Activated naive CD8-positive, alpha-beta T cell treated with anti-CD3 and anti-CD28 coated beads, Interleukin-2, amount 10 ng/mL, durations not matched to agents 7 days and 5 days (primary cell): ENCODE results near the gene CORO1C. TPM values are rescaled to one million over a fixed set of nuclear protein-coding genes. Genes with fewer than 3 reads are reported as not detected.
"Not testable (repeated sequence)": the region's sequence is repeated elsewhere in the genome, so short reads cannot be mapped to it uniquely, and the experiment has no call there.

Source experiments
- ATAC-seq: fragments of 150-1000 bp; cut with Tn5 transposase; one replicate; pipeline ENCODE4 v1.10.0; 2021; ENCODE audit warnings: low read depth, moderate library complexity
- POLR2A ChIA-PET: fragments of 350-600 bp; sonication (Branson Sonifier 250); formaldehyde crosslinking; loops from one replicate; lab custom pipeline; 2021; ENCODE audit warnings: antibody characterized with exemption; lab: Charles Lee
- DNase-seq: peaks from one replicate; pipeline ENCODE4 v3.0.0; 2021
- H3K27ac Mint-ChIP-seq: one replicate; pipeline ENCODE4 v1.8.0; 2022; ENCODE audit warnings: mild to moderate bottlenecking, mixed read lengths
- H3K27me3 Mint-ChIP-seq: one replicate; pipeline ENCODE4 v1.8.0; 2022; ENCODE audit warnings: mild to moderate bottlenecking, moderate library complexity, mixed read lengths
- H3K36me3 Mint-ChIP-seq: one replicate; pipeline ENCODE4 v1.8.0; 2021; ENCODE audit warnings: mild to moderate bottlenecking, mixed read lengths
- H3K4me1 Mint-ChIP-seq: one replicate; pipeline ENCODE4 v1.8.0; 2021; ENCODE audit warnings: mixed read lengths
- H3K4me3 Mint-ChIP-seq: one replicate; pipeline ENCODE4 v1.8.0; 2022; ENCODE audit warnings: mild to moderate bottlenecking, moderate library complexity, mixed read lengths
- H3K9me3 Mint-ChIP-seq: one replicate; pipeline ENCODE4 v1.8.0; 2021; ENCODE audit warnings: mixed read lengths
- total RNA-seq, 2 experiments: library from RNA; stranded (reverse); gene quantifications; one replicate each; pipeline ENCODE4 v1.2.3, GENCODE V29; 2021

CORO1C gene
- total RNA-seq, 2 experiments from 2014 or later = 47.4 to 53.7 TPM

- DNase-seq (no peak), ATAC-seq (no peak)
- Mint-ChIP-seq H3K27me3 (peaks cover 5% of the 10 kb centered on the region), H3K36me3 (no peaks in the 10 kb centered on the region), H3K4me3 (no peak overlapping the region), H3K9me3 (no peaks in the 10 kb centered on the region), H3K4me1 (peaks cover 2% of the 10 kb centered on the region), H3K27ac (no peak overlapping the region)
- POLR2A ChIA-PET = no interaction called here
These were observed 35.0 kb upstream of the CORO1C start for GRCh38 chr12:108766294-108766693.

DNA sequence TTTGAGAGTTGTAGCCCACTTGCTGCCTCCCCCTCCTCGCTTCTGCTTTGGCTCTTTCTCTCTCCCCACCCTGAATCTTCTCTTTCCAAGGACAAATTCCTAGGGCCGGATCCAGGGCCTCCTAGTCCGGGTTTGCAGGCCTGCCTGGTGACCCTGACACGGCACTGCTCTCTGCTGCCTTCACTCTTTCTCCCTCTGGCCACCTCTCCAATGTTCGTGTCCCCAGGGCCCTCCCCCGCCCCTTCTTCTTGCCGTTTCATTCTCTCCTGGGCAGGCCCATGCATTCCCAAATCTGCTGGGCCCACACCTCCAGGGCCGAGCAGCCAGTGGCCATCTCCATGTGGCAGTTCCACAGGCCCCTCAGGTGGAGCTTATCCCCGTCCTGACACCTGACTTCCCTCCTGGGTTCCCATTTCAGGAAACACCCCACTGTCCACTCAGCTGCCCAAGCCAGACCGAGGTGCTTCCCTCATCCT, 34.0 kb upstream of the CORO1C start:
- ATAC-seq (no peak), DNase-seq (no peak)
- Mint-ChIP-seq H3K9me3 (no peaks in the 10 kb centered on the region), H3K4me3 (no peak overlapping the region), H3K27me3 (peaks cover 5% of the 10 kb centered on the region), H3K36me3 (no peaks in the 10 kb centered on the region), H3K27ac (no peak overlapping the region), H3K4me1 (peaks cover 2% of the 10 kb centered on the region)
- POLR2A ChIA-PET = no interaction called here

- POLR2A ChIA-PET = interaction anchor here (0.5 kb wide), 1 partner anchor 61 kb away, joined by 3 read pairs; no protein-coding TSS in a partner anchor
- H3K27ac Mint-ChIP-seq = no peak overlapping the region
These were observed 33.4 kb upstream of the CORO1C start for GRCh38 chr12:108764540-108765288.

DNA sequence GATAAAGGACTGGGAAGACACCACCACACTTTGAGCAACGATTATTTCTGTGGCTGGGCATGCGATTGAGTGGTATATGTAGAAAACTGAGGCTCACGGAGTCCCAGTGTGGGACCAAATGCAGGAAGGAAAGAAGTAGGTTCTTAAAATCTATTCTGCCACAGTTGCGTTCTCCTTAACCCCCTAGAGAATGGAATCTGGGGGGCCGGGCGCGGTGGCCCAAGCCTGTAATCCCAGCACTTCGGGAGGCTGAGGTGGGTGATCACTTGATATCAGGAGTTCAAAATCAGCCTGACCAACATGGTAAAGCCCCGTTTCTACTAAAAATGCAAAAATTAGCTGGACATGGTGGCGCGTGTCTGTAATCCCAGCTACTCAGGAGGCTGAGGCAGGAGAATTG, 29.9 kb upstream of the CORO1C start:
- Mint-ChIP-seq H3K27me3 (no peaks in the 10 kb centered on the region), H3K4me1 (no peaks in the 10 kb centered on the region), H3K9me3 (no peaks in the 10 kb centered on the region), H3K27ac (no peak overlapping the region), H3K36me3 (no peaks in the 10 kb centered on the region), H3K4me3 (no peak overlapping the region)
- no peak for DNase-seq
- no peak for ATAC-seq
- POLR2A ChIA-PET = no interaction called here

More at GRCh38 chr12:108764540-108765288, 33.4 kb upstream of the CORO1C start:
- Mint-ChIP-seq H3K4me1 (peaks cover 2% of the 10 kb centered on the region), H3K36me3 (no peaks in the 10 kb centered on the region), H3K9me3 (no peaks in the 10 kb centered on the region), H3K27me3 (peaks cover 5% of the 10 kb centered on the region), H3K4me3 (no peak overlapping the region)
- DNase-seq (no peak), ATAC-seq (no peak)

DNA sequence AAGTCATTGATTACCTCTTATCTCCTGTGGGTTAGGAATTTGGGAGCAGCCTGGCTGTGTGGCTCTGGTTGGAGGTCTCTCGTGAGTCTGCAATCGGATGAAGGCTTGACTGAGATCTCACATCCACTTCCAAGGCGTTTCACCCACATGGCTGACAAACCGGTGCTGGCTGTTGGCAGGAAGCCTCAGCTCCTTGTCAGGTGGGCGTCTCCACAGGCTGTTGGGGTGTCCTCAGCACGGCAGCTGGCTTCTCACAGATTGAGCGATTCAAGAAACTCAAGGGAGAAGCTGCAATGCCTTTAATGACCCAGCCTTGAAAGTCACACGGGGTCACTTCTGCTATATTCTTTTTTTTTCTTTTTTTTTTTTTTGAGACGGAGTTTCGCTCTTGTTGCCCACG, 28.6 kb upstream of the CORO1C start:
- Mint-ChIP-seq H3K4me3 (no peak overlapping the region), H3K36me3 (no peaks in the 10 kb centered on the region), H3K27ac (no peak overlapping the region), H3K4me1 (no peaks in the 10 kb centered on the region), H3K9me3 (no peaks in the 10 kb centered on the region), H3K27me3 (no peaks in the 10 kb centered on the region)
- no peak for ATAC-seq
- POLR2A ChIA-PET = no interaction called here
- no peak for DNase-seq

- no peak for ATAC-seq
- H3K4me1 Mint-ChIP-seq = no peaks in the 10 kb centered on the region
- no peak overlapping the region for H3K4me3 Mint-ChIP-seq
- no peak overlapping the region for H3K27ac Mint-ChIP-seq
- no peaks in the 10 kb centered on the region for H3K27me3 Mint-ChIP-seq
- no peaks in the 10 kb centered on the region for H3K36me3 Mint-ChIP-seq
- H3K9me3 Mint-ChIP-seq = no peaks in the 10 kb centered on the region
- no peak for DNase-seq
- POLR2A ChIA-PET = no interaction called here
These were observed 26.5 kb upstream of the CORO1C start for GRCh38 chr12:108757856-108758255.

DNA sequence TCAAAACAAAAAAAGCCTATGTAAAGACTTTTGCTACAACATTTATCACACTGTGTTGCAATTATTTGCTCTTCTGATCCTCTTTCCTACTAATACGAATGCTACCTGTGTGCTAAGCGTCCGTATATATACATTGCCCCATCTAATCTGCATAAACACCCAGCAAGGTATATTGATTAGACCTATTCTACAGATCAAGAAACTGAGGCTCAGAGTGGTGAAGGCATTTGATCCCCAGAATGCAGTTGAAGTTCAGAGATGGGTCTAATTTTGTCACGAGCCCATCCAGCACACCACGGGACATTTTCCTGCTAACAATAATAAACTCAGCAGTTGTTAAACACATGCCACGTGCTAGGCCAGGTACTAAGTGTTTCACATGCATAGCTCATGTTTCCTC, 25.1 kb upstream of the CORO1C start:
- no peak for ATAC-seq
- Mint-ChIP-seq H3K4me3 (no peak overlapping the region), H3K4me1 (no peaks in the 10 kb centered on the region), H3K27ac (no peak overlapping the region), H3K9me3 (no peaks in the 10 kb centered on the region), H3K27me3 (no peaks in the 10 kb centered on the region), H3K36me3 (no peaks in the 10 kb centered on the region)
- POLR2A ChIA-PET = no interaction called here
- no peak for DNase-seq

DNA sequence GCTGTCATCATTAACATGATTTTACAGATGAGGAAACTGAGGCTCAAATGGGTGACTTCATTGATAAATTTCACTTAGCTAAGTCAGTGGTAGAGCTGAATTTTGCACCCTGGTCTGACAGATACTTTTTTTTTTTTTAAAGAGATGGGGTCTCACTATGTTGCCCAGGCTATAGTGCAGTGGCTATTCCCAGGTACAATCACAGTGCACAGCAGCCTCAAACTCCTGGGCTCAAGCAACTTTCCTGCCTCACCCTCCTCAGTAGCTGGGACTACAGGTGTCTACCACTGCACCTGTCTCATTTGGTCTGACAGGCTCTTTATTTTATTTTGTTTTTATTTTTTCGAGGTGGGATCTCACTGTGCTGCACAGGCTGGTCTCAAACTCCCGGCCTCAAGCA, 24.2 kb upstream of the CORO1C start:
- no peak overlapping the region for H3K4me3 Mint-ChIP-seq
- DNase-seq = no peak
- H3K36me3 Mint-ChIP-seq = no peaks in the 10 kb centered on the region
- ATAC-seq = no peak
- no peaks in the 10 kb centered on the region for H3K9me3 Mint-ChIP-seq
- no peak overlapping the region for H3K27ac Mint-ChIP-seq
- POLR2A ChIA-PET = no interaction called here
- no peaks in the 10 kb centered on the region for H3K27me3 Mint-ChIP-seq
- H3K4me1 Mint-ChIP-seq = no peaks in the 10 kb centered on the region

DNA sequence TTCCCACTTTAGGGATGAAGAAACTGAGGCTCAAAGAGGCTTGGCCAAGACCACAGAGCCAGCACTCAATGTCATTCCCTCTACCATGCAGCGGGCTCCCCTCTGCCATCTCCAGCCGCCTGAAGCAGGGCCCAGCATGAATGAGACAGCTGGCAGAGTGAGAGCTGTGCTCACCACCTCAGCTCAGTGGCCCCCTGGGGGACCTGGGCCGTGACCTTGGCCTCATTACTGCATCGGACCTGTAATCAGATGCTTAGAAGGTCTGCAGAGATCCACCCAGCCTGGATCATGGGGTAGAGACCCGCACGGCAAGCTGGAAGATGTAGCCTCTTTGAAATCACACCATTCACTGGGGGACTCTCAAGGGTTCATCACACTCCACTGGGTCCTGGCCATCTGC, 22.7 kb upstream of the CORO1C start:
- POLR2A ChIA-PET = no interaction called here
- no peaks in the 10 kb centered on the region for H3K4me1 Mint-ChIP-seq
- no peak overlapping the region for H3K27ac Mint-ChIP-seq
- no peaks in the 10 kb centered on the region for H3K27me3 Mint-ChIP-seq
- no peak overlapping the region for H3K4me3 Mint-ChIP-seq
- ATAC-seq (no peak), DNase-seq (no peak)
- no peaks in the 10 kb centered on the region for H3K9me3 Mint-ChIP-seq
- no peaks in the 10 kb centered on the region for H3K36me3 Mint-ChIP-seq

- Mint-ChIP-seq H3K27me3 (peaks cover under 1% of the 10 kb centered on the region), H3K9me3 (peaks cover under 1% of the 10 kb centered on the region), H3K4me1 (no peaks in the 10 kb centered on the region), H3K4me3 (no peak overlapping the region), H3K27ac (no peak overlapping the region), H3K36me3 (no peaks in the 10 kb centered on the region)
- ATAC-seq (no peak), DNase-seq (no peak)
- POLR2A ChIA-PET = no interaction called here
These were observed 21.1 kb upstream of the CORO1C start for GRCh38 chr12:108752387-108752786.

- POLR2A ChIA-PET = no interaction called here
- DNase-seq = no peak
- no peak for ATAC-seq
- H3K4me3 Mint-ChIP-seq = no peak overlapping the region
- H3K9me3 Mint-ChIP-seq = peaks cover 2% of the 10 kb centered on the region
- no peaks in the 10 kb centered on the region for H3K4me1 Mint-ChIP-seq
- H3K27ac Mint-ChIP-seq = no peak overlapping the region
- H3K36me3 Mint-ChIP-seq = no peaks in the 10 kb centered on the region
- H3K27me3 Mint-ChIP-seq = peaks cover 2% of the 10 kb centered on the region
These were observed 20.5 kb upstream of the CORO1C start for GRCh38 chr12:108751821-108752220.

DNA sequence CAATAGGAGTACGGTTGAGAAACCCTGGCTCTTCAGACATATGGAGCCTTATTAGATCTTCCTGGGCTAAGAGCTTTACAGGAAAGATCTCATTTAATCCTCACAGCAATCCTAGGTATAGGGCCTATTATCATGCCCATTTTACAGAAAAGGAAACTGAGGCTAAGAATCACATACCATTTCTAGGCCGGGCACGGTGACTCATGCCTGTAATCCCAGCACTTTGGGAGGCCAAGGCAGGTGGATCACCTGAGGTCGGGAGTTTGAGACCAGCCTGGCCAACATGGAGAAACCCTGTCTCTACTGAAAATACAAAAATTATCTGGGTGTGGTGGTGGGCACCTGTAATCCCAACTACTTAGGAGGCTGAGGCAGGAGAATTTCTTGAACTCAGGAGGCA, 19.7 kb upstream of the CORO1C start:
- H3K4me3 Mint-ChIP-seq, H3K27ac Mint-ChIP-seq, POLR2A ChIA-PET, DNase-seq, H3K4me1 Mint-ChIP-seq, H3K36me3 Mint-ChIP-seq, H3K27me3 Mint-ChIP-seq, ATAC-seq, H3K9me3 Mint-ChIP-seq: not testable (repeated sequence)

- Mint-ChIP-seq H3K36me3 (no peaks in the 10 kb centered on the region), H3K4me1 (no peaks in the 10 kb centered on the region), H3K4me3 (no peak overlapping the region), H3K27me3 (peaks cover 2% of the 10 kb centered on the region), H3K27ac (no peak overlapping the region), H3K9me3 (peaks cover 2% of the 10 kb centered on the region)
- DNase-seq (no peak), ATAC-seq (no peak)
- POLR2A ChIA-PET = no interaction called here
These were observed 19.2 kb upstream of the CORO1C start for GRCh38 chr12:108750526-108750925.

DNA sequence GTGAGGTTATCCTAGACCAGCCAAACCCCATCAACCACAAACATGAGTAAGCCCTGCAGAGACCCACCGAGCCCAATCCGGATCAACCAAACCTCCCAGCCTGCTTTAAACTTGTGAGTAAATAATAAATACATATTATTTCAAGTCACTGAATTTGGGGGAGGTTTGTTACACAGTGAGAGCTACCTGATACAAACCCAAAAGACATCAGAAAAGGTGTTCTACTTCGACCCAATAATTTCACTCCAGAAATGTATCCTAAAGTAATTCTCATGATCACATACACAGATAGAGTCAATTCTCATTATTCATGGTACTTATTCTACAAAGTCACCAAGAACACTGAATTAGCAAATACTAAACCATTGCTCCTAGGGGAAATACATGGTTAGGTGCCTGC, 16.2 kb upstream of the CORO1C start:
- Mint-ChIP-seq H3K4me3 (no peak overlapping the region), H3K4me1 (no peaks in the 10 kb centered on the region), H3K27me3 (peaks cover 11% of the 10 kb centered on the region), H3K36me3 (no peaks in the 10 kb centered on the region), H3K27ac (no peak overlapping the region), H3K9me3 (peaks cover 2% of the 10 kb centered on the region)
- POLR2A ChIA-PET = no interaction called here
- DNase-seq = no peak
- ATAC-seq = no peak
